HK-2 (cell line): Measurements from ENCODE around the gene CPT2.
"Not testable (repeated sequence)": the region's sequence is repeated elsewhere in the genome, so short reads cannot be mapped to it uniquely, and the experiment has no call there.

Experiments used
- DNase-seq: peaks from one replicate; pipeline ENCODE4 v3.0.0-alpha.2; 2018; ENCODE audit not compliant: unreplicated experiment

The CPT2 gene

GRCh38 chr1:53182111-53182593, 14.5 kb upstream of the CPT2 start:
- DNase-seq: peak; percentile 77

DNA sequence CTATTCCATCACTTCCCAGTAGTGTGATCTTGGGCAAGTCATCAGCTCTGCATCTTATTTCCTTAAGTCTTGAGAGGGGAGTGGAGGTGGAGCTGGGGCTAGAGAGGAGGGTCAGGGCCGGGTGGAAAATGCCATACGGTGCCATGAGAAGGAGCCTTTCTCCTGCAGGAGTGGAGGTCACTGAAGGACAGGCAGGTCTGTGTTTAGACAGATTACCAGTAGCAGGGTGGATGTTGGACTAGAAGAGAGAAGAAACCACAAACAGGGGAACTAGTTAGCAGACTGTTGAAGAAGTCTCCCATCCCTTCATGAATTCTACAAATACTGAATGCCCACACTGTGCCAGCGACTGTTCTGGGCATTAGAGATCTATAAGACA, 13.9 kb upstream of the CPT2 start:
- no peak for DNase-seq

DNA sequence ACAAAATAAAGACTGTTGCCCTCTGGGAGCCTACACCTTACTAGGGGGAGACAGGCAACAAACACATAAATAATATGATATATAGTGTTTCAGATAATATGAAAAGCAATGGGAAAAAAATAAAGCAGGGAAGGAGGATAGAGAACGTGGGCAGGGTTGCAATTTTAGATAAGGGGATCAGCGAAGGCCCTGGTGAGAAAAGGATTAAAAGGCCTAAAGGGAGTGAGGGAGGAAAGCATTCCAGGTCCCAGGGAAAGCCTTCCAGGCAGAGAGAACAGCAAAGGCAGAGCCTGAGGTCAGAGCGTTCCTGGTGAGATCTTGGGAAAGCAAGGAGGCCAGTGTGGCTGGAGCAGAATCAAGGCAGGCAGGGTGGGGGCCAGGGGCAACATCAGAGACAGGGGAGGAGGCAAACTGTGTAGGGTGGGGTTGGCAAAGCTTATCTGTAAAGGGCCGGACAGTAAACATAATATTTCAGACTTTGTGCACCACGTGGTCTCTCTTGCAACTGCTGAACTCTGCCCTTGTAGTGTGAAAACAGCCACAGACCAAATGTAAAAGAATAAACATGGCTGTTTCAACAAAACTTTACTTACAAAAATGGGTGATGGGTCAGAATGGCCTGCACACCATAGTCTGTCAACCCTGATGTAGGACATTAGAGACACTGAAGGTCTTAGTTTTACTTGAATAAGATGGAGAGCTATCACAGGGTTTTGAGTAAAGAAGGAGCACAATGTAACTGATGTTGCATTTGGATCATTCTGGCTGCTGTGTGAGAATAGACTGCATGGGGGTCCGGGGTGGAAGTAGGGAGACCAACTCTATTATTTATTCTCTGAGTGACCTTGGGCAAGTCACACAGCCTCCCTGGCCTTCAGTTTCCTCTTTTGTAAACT, 13.3 kb upstream of the CPT2 start:
- DNase-seq: no peak

GRCh38 chr1:53185955-53186297, 10.7 kb upstream of the CPT2 start:
- DNase-seq: not testable (repeated sequence)

DNA sequence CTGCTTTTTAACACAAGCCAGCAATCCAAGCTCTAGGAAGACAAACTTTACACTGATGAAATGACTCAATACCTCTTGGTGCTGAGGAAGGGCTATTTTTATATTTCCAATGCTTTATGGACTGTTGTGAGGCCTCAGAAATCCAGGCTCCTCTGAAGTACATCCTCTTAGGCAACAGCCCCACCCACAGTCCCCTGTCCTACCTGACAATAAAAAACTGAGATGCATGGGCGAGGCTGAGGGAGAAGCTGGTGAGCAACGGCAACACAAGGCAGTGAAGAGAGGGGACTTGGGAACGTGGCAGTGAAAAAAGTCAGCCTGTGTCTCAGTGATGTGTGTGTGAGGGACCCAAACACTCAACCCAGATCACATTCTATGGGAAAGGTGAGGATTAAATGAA, 10.1 kb upstream of the CPT2 start:
- no peak for DNase-seq

GRCh38 chr1:53187401-53187800, 9.2 kb upstream of the CPT2 start:
- DNase-seq: no peak

DNA sequence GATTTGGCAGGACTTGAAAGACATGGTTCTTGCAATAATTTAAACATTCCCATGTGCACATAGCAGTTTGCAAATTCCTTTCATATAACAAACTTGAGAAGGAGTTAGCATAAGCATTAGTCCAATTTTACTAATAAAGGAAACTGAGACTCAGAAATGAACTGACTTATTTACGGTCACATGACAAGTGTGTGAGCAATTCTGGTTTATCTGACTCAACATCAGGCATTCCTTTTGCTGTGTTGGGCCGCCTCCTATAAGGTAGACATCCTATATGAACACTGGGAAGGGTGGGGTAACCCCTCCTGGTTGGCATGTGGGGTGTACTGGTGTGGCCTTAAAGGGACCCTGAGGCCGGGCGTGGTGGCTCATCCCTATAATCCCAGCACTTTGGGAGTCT, 8.5 kb upstream of the CPT2 start:
- DNase-seq: no peak

GRCh38 chr1:53189061-53189460, 7.6 kb upstream of the CPT2 start:
- no peak for DNase-seq

DNA sequence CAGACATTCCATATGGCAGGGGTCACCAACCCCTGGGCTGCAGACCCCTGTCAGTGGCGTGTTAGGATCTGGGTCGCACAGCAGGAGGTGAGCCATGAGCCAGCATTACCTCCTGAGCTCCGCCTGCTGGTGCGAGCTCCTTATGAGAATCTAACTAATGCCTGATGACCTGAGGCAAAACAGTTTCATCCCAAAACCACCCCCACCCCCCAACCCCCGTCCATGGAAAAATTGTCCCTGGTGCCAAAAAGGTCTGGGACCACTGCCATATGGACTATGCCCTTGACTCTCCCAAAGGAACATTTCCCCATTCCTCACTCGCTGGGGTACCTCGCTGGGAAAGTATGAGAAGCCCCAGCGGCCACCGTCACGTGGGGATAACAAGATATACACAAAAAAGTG, 6.4 kb upstream of the CPT2 start:
- no peak for DNase-seq

- no peak for DNase-seq
Observed at GRCh38 chr1:53195246-53196016, 1.2 kb upstream of the CPT2 start.

- DNase-seq: no peak
Observed at GRCh38 chr1:53196017-53196484, 573 bp upstream of the CPT2 start.

GRCh38 chr1:53197291-53198200, 922 bp downstream of the CPT2 start:
- DNase-seq: no peak

DNA sequence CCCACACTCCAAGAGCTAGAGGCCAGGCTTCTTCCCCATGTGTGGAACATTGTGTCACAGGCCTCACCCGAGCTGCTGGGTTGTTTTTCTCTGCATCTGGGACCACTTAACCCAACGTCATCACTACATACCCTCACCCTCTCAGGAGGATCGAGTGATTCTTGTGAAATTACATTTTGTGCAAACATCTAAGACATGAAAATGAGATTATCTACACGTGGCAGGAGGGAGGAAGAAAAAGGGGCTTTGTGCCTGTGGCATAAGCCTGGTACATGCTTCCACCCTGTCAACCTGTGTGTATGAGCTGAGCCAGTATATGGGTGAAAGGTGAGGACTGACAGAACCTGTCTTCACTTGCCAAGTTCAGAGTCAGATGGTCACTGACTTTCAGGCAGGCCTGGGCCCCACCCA, 1.6 kb downstream of the CPT2 start:
- DNase-seq: no peak

GRCh38 chr1:53203466-53203865, 6.8 kb downstream of the CPT2 start:
- no peak for DNase-seq

DNA sequence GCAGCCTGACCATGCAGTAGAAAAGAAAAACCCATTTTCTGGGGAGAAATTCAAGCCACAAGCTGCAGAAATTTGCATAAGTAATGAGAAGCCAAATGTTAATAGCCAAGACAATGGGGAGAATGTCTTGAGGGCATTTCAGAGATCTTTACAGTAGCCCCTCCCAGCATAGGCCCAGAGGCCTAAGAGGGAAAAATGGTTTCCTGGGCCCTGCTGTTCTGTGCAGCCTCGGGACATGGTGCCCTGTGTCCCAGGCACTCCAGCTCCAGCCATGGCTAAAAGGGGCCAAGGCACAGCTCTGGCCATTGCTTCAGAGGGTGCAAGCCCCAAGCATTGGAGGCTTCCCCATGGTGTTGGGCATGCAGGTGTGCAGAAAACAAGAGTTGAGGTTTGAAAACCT, 8.9 kb downstream of the CPT2 start:
- DNase-seq: not testable (repeated sequence)

DNA sequence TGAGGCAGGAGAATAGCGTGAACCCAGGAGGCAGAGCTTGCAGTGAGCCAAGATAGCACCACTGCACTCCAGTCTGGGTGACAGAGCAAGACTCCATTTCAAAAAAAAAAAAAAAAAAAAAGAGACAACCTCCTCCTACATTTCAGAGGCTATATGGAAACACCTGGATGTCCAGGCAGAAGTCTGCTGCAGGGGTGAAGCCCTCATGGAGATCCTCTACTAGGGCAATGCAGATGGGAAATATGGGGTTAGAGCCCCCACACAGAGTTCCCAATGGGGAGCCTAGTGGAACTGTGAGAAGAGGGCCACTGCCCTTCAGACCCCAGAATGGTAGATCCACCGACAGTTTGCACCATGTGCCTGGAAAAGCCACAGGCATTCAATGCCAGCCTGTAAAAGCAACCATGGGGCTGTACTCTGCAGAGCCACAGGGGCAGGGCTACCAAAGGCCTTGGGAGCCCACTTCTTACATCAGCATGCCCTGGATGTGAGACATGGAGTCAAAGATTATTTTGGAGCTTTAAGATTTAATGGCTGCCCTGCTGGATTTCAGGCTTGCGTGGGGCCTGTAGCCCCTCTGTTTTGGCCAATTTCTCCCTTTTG, 9.6 kb downstream of the CPT2 start:
- DNase-seq: not testable (repeated sequence)

- DNase-seq: no peak
Observed at GRCh38 chr1:53206735-53207379, 10.2 kb downstream of the CPT2 start.

DNA sequence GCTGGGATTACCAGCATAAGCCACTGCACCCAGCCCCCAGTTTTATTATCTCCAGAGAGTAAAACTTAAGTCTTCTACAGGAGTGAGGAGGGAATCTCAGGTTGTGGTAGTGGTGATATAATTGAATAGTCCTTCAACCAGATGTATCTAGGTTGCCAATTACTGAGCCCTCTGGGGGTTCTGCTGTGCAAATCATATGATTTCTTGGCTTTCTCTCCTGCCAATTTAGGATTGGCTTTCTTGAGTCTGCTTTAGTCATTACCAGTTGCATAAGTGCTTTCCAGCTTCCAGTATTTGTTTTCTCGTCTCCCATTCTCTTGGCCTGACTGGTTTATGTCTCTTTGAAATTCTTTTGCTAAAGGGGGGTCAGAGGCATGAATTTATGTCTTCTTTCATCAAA, 11.1 kb downstream of the CPT2 start:
- no peak for DNase-seq

DNA sequence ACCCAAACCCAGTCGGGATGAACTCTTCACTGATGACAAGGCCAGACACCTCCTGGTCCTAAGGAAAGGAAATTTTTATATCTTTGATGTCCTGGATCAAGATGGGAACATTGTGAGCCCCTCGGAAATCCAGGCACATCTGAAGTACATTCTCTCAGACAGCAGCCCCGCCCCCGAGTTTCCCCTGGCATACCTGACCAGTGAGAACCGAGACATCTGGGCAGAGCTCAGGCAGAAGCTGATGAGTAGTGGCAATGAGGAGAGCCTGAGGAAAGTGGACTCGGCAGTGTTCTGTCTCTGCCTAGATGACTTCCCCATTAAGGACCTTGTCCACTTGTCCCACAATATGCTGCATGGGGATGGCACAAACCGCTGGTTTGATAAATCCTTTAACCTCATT, 13.7 kb downstream of the CPT2 start:
- DNase-seq: no peak

- no peak for DNase-seq
Observed at GRCh38 chr1:53210954-53211353, 14.3 kb downstream of the CPT2 start.

- no peak for DNase-seq
Observed at GRCh38 chr1:53214376-53214940, 17.8 kb downstream of the CPT2 start.
